ENCODE results near the gene ABCG1.

The ABCG1 gene

GRCh38 chr21:42321231-42321630, 102.3 kb downstream of the ABCG1 start:
- DNase-seq (ENCODE audit: low spot score), result no peak

GRCh38 chr21:42321845-42322244, 102.9 kb downstream of the ABCG1 start:
- no peak for DNase-seq (ENCODE audit: low spot score)

GRCh38 chr21:42324896-42325295, 106.0 kb downstream of the ABCG1 start:
- no peak for DNase-seq (ENCODE audit: low spot score)

- no peak for DNase-seq (ENCODE audit: low spot score)
These were observed 111.7 kb downstream of the ABCG1 start for GRCh38 chr21:42330380-42331371.

GRCh38 chr21:42331660-42332059, 112.7 kb downstream of the ABCG1 start:
- DNase-seq (ENCODE audit: low spot score), result no peak

- no peak for DNase-seq (ENCODE audit: low spot score)
These were observed 113.8 kb downstream of the ABCG1 start for GRCh38 chr21:42332557-42333317.

GRCh38 chr21:42336054-42336453, 117.1 kb downstream of the ABCG1 start:
- DNase-seq (ENCODE audit: low spot score), result no peak

- DNase-seq (ENCODE audit: low spot score), result no peak
These were observed 118.3 kb downstream of the ABCG1 start for GRCh38 chr21:42337276-42337675.

- DNase-seq (ENCODE audit: low spot score), result peak; percentile 84
These were observed 119.1 kb downstream of the ABCG1 start for GRCh38 chr21:42337830-42338728.

GRCh38 chr21:42338729-42339715, 120.1 kb downstream of the ABCG1 start:
- no peak for DNase-seq (ENCODE audit: low spot score)

GRCh38 chr21:42340187-42341050, 121.5 kb downstream of the ABCG1 start:
- DNase-seq (ENCODE audit: low spot score), result no peak

- DNase-seq (ENCODE audit: low spot score), result no peak
These were observed 123.0 kb downstream of the ABCG1 start for GRCh38 chr21:42341776-42342542.

- no peak for DNase-seq (ENCODE audit: low spot score)
These were observed 124.2 kb downstream of the ABCG1 start for GRCh38 chr21:42343101-42343500.

GRCh38 chr21:42343556-42343955, 124.6 kb downstream of the ABCG1 start:
- no peak for DNase-seq (ENCODE audit: low spot score)

- no peak for DNase-seq (ENCODE audit: low spot score)
These were observed 125.1 kb downstream of the ABCG1 start for GRCh38 chr21:42343963-42344510.

- DNase-seq (ENCODE audit: low spot score), result no peak
These were observed 125.7 kb downstream of the ABCG1 start for GRCh38 chr21:42344631-42345030.

- DNase-seq (ENCODE audit: low spot score), result no peak
These were observed 127.5 kb downstream of the ABCG1 start for GRCh38 chr21:42346441-42346840.

Measured in CD4-positive, alpha-beta T cell treated with Interleukin-2 at 100 ng/mL for 4 hours (primary cell).